ENCODE data around the gene NFKBIL1.
"Not testable (repeated sequence)": the region's sequence is repeated elsewhere in the genome, so short reads cannot be mapped to it uniquely, and the experiment has no call there.

NFKBIL1 gene, protein sequence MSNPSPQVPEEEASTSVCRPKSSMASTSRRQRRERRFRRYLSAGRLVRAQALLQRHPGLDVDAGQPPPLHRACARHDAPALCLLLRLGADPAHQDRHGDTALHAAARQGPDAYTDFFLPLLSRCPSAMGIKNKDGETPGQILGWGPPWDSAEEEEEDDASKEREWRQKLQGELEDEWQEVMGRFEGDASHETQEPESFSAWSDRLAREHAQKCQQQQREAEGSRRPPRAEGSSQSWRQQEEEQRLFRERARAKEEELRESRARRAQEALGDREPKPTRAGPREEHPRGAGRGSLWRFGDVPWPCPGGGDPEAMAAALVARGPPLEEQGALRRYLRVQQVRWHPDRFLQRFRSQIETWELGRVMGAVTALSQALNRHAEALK

DNA sequence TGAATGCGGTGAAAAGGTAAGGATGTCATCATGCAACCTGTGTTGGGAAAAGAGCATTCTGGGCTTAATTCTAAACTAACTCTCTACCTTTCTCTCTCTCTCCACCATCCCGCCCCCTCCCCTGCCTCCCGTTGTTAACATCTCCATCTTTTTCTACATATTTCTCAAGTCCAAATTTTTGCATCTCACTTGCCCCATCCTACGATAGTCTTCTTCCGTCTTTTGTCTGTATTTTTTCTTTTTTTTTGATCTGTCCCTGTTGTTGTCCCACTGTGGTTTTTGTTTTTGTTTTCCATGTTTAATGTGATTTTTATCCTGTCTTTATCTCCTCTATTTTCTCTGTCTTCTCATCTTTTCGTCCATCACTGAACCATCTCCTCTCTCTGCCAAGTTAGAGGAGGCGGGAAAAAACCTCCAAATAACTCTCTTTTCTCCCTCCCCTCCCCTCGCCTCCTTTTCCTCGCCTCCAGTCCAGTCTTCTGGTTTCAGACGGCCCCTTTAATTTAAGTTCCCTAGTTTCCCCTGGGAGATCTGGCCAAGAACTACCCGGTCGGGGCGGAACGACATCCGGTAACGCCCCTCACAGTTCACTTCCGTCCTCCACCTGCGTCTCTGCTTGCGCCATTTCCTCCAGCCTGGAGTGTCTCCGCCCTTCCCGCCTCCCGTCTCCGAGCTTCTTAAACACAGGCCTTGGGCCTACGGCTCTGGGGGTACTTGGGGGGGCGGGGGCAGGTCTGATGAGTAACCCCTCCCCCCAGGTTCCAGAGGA, at the start of gene NFKBIL1:
NFKBIL1 (plus strand) TSS at position 651 of the 769 bp plus-strand sequence; CDS start at position 738, 87 bp downstream.
- in situ Hi-C loops (cut with HindIII; ENCODE audit: low sequenced_read_pairs): no loop called here

DNA sequence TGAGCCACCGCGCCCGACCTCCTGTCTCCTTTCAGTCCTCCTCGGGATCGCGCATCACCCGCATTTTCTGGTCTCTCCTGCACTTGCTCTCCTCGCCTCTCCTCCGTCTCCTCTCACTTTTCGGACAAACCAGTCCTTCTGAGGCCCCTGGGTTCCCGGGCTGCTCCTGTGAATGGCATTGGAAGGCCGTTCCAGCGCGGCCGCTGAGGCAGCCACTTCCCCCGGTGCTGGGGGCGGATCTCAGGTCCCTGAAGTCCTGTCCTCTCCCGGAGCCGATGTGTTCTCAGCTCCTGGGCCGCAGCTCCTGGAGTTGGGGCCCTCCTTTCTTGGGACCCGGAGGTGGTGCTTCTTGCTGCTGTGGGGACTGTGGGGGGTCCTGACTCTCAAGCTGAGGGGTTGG, 48.7 kb upstream of the NFKBIL1 start:
- in situ Hi-C loops (cut with HindIII; ENCODE audit: low sequenced_read_pairs): no loop called here

DNA sequence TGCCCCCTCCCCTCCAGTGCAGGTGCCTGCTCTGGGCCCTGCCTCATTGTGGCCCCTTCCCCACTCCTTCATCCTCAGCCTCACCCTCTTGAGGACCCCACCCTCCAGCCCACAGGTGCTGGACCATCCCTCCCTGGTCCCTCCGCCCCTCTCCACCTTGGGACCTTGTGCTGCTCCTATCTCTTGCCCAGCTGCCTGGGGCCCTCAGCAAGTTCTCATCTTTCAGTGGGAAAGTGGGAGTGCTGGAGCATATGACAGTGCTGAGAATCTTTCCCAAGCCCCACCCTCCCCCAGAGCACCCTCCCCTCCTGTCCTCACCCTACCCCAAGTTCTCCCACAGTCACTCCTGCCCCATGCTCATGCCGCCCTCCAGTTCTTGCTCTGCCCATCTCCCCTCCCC, 47.8 kb upstream of the NFKBIL1 start:
- in situ Hi-C loops (cut with HindIII; ENCODE audit: low sequenced_read_pairs): not testable (repeated sequence)

DNA sequence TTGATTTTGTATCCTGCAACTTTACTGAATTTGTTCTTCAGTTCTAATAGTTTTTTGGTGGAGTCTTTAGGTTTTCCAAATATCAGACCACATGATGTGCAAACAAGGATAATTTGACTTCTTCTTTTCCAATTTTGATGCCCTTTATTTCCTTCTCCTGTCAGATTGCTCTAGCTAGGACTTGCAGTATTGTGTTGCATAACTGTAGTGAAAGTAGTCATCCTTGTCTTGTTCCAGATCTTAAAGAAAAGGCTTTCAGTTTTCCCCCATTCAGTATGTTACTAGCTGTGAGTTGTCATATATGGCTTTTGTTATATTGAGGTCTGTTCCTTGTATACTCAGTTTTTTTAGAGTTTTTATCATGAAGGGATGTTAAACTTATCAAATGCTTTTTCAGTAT, 44.8 kb upstream of the NFKBIL1 start:
- in situ Hi-C loops (cut with HindIII; ENCODE audit: low sequenced_read_pairs): no loop called here

DNA sequence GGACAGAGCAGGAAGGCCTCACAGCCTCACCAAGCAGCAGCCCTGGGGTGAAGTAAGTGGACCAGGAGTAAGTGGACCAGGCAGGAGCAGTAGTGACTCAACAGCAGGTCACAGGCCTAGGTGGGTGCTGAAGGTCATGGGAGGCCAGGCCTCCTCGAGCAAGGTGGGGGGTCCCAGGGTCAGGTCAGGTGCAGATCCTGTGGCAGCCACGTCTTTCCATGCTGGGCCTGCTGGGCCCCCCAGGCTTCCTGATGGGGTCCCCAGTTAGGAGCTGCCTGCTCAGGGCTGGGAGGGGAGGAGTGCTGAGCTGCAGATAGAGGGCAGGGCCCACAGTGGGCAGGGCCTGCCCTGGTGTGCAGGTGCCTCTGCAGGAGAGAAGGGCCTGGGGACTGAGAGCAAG, 38.4 kb upstream of the NFKBIL1 start:
- in situ Hi-C loops (cut with HindIII; ENCODE audit: low sequenced_read_pairs): not testable (repeated sequence)

DNA sequence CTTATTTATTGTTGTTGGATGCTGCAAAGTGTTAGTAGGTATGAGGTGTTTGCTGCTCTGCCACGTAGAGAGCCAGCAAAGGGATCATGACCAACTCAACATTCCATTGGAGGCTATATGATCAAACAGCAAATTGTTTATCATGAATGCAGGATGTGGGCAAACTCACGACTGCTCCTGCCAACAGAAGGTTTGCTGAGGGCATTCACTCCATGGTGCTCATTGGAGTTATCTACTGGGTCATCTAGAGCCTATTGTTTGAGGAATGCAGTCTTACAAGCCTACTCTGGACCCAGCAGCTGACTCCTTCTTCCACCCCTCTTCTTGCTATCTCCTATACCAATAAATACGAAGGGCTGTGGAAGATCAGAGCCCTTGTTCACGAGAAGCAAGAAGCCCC, 37.4 kb upstream of the NFKBIL1 start:
- in situ Hi-C loops (cut with HindIII; ENCODE audit: low sequenced_read_pairs): no loop called here

DNA sequence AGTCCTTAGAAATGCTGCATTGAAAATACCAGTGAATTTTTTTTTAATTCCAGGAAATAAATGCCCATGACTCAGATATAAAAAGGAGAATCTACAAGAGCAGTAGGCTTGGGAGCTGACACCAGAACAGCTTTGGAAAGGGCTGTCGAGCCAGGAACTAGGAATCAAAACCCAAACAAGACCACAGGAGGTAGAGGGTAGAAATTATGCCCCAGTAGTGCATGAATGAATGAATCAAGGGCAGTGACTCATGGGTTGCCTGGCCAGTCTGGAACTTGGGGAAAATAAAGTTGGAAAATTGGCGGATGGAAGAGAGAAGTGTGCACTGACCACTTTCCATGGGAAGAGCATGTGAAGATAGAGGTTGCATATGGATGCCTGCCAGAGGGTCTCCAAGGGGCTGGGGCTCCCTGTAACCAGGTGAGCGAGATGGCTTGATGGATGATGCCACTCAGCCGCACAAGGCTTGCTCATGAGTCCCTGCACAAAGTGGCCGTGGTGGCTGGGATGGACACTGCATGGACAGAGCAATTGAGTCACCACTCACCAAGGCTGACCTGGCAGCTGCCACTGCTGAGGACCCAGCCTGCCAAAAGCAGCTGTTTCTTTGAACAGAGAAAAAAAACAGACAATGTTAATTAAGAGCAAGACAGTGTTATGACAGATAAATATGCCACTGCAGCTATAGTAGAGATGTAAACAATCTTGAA, 33.8 kb upstream of the NFKBIL1 start:
- in situ Hi-C loops (cut with HindIII; ENCODE audit: low sequenced_read_pairs): no loop called here

DNA sequence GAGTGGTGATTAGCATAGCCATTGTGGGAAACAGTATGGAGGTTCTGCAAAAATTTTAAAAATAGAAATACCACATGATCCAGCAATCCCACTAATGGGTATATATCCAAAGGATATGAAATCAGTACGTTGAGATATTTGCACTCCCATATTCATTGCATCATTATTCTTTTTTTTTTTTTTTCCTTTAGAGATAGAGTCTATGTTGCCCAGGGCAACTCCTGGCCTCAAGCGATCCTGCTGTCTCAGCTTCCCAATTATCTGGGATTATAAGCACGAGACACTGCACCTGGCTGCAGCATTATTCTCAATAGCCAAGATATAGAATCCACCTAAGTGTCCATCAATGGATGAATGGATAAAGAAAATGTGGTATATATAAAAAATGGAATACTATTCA, 25.6 kb upstream of the NFKBIL1 start:
- in situ Hi-C loops (cut with HindIII; ENCODE audit: low sequenced_read_pairs): no loop called here

DNA sequence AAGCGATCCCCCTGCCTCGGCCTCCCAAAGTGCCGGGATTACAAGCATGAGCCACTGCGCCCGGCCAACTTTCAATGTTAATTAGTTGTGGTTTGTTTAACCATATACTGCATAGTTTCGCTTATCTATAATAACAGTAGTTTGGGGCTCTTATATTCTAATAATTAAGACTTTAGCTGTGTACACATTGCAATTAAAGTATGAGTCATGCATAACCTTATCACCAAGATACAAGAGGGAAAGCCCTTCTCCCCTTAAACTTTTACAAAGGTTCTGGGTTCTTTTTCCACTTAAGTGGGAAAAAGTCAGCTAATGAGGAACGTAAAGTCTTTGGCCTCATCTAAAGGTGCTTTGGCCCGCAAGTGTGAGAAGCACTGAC, 21.9 kb upstream of the NFKBIL1 start:
- in situ Hi-C loops (cut with HindIII; ENCODE audit: low sequenced_read_pairs): no loop called here

DNA sequence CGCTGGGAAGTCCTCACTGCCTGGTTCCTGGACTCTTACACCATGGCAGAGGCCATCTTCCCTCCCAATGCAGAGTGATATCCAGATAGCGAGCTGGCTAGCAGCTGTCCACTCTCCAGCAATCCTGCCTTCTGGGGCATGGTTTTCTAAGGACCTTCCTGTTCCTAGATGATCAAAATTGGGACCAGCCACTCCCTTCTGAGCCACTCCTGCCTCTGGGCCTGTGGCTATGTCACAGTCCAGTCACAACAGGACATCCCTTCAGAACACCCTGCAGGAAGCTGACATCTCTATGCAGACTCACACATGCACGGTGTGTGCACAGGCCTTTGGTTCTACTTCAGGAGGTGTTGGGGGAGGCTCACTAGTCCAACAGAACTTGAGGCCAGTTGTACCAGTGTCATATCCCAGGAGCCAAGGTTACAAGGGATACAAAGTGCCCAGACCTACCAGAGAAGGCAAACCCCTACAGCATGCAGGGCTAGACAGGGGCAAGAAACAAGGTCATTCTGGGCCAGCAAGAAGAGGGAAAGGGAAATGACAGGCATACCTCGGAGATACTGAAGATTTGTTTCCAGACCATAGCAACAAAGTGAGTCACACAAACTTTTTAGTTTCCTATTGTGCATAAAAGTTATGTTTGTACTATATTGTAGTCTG, 21.3 kb upstream of the NFKBIL1 start:
- in situ Hi-C loops (cut with HindIII; ENCODE audit: low sequenced_read_pairs): no loop called here

DNA sequence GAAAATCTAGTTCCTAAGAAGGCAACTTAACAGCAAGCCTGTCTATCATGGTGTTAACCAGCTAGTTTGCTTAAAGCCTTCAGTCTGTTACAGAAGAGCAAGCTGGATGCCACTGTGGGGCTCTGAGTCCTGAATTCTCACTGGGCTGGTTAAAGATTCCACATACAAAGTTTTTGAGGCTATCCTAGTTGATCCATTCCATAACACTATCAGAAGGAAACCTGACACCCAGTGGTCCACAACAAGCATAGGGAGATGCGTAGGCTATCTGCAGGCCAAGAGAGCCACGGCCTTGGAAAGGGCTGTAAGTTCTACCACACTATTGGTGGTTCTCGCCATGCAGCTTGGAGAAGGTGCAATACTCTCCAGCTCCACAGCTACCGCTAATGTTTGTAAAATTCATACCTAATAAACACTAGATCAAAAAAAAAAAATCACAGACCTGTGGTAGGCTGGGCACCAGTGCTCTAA, 19.1 kb upstream of the NFKBIL1 start:
- in situ Hi-C loops (cut with HindIII; ENCODE audit: low sequenced_read_pairs): no loop called here

DNA sequence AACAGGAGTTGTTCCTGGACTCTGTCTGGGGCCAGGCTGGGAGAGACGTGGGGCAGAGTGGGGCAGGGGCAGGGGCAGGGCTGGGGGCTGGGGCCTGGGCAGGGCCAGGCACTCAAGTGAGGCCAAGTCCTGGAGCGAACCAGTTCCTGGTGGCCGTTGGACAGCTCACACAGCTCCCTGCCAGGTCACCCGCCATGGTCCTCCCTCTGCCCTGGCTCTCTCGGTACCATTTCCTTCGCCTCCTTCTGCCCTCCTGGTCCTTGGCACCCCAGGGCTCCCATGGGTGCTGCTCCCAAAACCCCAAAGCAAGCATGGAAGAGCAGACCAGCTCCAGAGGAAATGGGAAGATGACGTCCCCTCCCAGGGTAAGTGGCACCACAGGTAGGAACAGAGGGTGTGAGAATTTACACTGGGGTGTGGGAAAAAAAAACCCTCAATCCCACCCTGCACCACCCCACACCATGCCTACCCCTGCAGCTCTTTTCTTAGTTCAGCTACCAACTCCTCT, 18.5 kb upstream of the NFKBIL1 start, which contains the start of gene MCCD1:
MCCD1 (plus strand) TSS at position 142 of the 508 bp plus-strand sequence; CDS start at position 195, 53 bp downstream.
- in situ Hi-C loops (cut with HindIII; ENCODE audit: low sequenced_read_pairs): no loop called here

DNA sequence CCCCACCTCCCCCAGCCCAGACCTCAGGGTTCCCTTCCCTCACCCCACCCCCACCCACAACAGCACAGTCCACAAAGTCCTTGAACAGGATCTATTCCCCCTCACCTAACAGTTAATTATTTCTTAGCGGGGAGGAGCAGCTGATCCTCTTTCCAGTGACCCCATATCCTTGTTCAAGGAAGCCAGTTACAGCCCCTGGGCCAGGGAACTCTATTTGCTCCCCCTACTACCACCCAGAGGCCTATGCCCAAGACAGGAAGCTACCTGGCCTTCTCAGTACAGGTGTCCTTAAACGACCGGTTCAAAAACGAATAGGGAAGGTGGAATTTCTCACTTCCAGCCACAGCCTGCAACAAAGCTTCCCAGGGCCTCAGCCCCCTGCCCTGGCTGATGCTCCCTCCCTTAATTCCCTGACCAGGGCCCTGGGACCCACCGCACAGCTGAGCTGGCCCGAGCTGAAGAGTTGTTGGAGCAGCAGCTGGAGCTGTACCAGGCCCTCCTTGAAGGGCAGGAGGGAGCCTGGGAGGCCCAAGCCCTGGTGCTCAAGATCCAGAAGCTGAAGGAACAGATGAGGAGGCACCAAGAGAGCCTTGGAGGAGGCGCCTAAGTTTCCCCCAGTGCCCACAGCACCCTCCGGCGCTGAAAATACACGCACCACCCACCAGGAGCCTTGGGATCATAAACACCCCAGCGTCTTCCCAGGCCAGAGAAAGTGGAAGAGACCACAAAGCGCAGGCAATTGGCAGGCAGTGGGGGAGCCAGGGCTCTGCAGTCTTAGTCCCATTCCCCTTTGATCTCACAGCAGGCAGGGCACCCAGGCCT, 17.9 kb upstream of the NFKBIL1 start:
- in situ Hi-C loops (cut with HindIII; ENCODE audit: low sequenced_read_pairs): no loop called here

DNA sequence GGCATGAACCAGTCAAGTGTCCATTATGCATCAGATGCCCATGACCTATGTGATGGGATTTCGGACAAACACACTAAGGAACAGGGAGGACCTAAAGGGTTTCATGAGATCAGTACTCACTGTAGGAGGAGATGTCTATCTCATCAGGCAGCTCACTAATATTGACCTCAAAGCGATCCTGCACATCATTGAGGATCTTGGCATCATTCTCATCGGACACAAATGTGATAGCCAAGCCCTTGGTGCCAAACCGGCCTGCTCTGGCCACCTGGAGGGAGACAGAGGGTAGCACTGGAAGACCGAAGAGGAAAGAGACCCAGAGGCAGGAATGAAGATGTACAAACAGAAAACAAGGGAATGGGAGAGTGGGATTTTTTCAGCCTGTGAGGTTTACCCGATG, 16.7 kb upstream of the NFKBIL1 start:
- in situ Hi-C loops (cut with HindIII; ENCODE audit: low sequenced_read_pairs): no loop called here

DNA sequence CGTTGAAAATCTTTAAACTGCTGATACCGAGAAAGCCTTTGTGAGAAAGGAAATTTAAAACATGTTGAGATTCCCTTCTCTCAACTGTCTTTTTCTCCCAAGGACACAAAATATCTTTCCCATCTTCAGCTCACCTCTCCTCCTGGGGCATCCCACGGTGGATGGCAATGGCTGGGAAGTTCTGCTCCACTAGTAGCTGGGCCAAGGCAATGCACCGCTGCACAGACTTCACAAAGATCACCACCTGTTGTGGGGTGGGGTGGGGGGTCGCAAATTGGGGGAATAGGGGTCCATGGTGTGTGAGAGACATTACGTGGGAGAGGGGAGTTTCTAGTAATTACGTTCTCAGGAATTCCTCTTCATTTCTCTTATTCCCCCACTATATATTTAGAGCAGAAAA, 16.2 kb upstream of the NFKBIL1 start:
- in situ Hi-C loops (cut with HindIII; ENCODE audit: low sequenced_read_pairs): no loop called here

DNA sequence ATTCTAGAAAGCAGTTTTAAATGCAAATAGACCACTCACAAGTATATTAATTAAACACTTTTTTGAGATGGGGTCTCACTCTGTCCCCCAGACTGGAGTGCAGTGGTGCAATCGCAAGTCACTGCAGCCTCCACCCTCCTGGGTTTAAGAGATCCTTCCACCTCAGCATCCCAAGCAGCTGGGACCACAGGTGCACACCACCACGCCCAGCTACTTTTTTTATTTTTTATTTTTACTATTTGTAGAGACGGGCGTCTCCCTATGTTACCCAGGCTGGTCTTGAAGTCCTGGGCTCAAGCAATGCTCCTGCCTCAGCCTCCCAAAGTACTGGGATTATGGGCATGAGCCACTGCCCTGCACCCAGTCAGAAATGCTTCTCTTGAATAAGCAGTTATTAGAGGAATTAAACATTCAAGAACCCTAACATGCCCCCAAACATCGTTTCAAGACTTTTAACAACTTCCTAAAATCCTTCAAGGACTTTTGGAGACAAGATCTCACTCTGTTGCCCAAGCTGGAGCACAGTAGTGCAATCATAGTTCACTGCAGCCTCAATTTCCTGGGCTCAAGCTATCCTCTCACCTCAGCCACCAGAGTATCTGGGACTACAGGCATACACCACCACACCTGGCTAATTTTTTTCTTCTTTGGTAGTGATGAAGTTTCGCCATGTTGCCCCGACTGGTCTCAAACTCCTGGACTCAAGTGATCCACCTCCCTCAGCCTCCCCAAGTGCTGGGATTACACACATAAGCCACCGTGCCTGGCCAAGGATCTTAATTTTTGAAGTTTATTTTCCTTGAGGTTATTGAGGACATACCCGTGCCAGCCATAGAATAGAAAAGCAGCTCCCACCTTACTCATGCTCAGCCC, 15.4 kb upstream of the NFKBIL1 start:
- in situ Hi-C loops (cut with HindIII; ENCODE audit: low sequenced_read_pairs): no loop called here

DNA sequence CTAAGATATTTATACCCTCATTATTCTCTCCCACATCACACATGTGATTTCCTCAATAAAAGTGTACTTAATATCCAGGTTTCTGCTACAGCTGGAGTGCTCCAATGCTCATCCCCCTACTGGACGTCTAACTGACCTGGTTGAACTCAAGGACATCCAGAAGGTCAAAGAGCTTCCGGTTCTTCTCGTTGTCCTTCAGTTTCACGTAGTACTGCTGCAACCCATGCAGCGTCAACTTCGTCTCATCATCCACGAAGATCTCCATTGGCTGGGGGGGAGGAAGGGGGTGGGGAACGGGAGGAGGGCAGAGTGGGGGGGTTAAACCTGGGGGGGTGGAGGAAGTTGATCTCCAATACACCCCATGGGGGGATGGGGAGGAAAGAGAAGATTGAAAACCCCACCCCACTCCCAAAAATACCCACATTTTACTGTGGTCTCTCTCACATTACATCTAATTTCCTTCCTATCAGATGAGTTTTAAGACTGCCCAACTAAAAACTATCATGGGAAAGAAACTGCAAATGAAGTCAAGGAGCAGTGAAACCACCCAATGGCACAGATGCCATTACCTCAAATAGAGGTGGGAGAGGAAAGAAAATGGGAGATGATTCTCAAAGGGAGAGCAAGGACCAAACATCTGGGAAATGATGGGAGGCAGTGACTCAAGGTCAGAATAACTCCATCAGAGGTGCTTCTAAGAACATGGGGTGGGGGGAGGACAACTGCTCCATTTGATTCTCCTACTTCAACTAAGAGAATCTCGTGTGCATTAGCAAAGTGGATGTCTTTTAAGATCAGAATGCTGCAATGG, 14.6 kb upstream of the NFKBIL1 start:
- in situ Hi-C loops (cut with HindIII; ENCODE audit: low sequenced_read_pairs): no loop called here

DNA sequence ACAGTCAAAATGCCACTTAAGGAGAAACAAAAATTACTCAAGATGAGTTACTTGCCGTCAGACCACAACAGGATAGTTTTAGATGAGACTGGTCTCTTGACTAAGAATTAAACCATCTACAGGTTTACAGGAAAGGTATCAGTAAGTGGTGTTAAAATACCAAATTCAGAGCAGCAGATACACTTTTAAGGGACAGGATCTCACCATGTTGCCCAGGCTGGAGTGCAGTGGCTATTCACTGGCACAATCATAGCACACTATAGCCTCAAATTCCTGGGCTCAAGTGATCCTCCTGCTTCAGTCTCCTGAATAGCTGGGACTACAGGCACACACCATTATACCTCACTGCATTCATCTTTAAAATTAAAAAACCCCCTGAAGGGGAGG, 14.0 kb upstream of the NFKBIL1 start:
- in situ Hi-C loops (cut with HindIII; ENCODE audit: low sequenced_read_pairs): no loop called here
